GM12875 (cell line): Measurements from ENCODE around the gene ADGRV1.
"Not testable (repeated sequence)": the region's sequence is repeated elsewhere in the genome, so short reads cannot be mapped to it uniquely, and the experiment has no call there.

ENCODE experiments used
- H3K4me3 ChIP-seq: one replicate; pipeline ENCODE4 v1.5.1; 2011; ENCODE audit warnings: low read depth, low read length, control low read depth
- TF ChIP-seq, protein P1 (sequence below): IDR thresholded peaks from 2 replicates; pipeline ENCODE4 v1.5.1; 2011; ENCODE audit warnings: low read depth, mild to moderate bottlenecking, control low read depth, inconsistent platforms, low read length, moderate library complexity, borderline replicate concordance; ENCODE audit not compliant: insufficient read depth

Gene ADGRV1

DNA sequence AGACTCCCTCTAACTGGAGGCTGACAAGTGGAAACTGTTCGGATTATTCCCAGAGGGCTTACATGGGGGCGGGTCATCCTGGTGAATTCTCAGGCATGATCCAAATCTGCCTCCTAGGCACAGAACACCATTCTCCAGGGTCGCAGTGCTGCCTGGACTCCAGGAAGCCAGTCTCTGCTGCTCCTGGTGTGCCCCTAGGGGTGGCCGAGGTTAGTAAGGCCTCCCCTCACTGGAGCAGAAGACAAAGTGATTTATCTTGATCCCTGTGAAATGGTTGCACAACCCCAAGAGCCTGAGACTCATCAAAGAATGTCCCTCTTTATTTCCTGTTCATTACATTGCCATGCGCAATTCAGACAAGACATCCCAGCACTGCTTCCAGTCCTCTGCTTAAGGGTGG, 17.1 kb downstream of the ADGRV1 start:
- TF ChIP-seq, protein P1, sequence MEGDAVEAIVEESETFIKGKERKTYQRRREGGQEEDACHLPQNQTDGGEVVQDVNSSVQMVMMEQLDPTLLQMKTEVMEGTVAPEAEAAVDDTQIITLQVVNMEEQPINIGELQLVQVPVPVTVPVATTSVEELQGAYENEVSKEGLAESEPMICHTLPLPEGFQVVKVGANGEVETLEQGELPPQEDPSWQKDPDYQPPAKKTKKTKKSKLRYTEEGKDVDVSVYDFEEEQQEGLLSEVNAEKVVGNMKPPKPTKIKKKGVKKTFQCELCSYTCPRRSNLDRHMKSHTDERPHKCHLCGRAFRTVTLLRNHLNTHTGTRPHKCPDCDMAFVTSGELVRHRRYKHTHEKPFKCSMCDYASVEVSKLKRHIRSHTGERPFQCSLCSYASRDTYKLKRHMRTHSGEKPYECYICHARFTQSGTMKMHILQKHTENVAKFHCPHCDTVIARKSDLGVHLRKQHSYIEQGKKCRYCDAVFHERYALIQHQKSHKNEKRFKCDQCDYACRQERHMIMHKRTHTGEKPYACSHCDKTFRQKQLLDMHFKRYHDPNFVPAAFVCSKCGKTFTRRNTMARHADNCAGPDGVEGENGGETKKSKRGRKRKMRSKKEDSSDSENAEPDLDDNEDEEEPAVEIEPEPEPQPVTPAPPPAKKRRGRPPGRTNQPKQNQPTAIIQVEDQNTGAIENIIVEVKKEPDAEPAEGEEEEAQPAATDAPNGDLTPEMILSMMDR: no peak
- H3K4me3 ChIP-seq: no peak overlapping the region

DNA sequence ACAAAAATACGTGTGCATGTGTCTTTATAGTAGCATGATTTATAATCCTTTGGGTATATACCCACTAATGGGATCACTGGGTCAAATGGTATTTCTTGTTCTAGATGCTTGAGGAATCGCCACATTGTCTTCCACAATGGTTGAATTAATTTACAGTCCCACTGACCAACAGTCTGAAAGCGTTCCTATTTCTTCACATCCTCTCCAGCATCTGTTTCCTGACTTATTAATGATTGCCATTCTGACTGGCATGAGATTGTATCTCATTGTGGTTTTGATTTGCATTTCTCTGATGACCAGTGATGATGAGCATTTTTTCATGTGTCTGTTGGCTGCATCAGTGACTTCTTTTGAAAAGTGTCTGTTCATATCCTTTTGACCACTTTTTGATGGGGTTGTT, 18.0 kb downstream of the ADGRV1 start:
- H3K4me3 ChIP-seq: not testable (repeated sequence)

DNA sequence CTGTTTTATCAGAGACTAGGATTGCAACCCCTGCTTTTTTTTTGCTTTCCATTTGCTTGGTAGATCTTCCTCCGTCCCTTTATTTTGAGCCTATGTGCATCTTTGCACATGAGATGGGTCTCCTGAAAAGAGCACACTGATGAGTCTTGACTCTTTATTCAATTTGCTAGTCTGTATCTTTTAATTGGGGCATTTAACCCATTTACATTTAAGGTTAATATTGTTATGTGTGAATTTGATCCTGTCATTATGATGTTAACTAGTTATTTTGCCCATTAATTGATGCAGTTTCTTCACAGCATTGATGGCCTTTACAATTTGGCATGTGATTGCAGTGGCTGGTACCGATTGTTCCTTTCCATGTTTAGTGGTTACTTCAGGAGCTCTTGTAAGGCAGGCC, 21.3 kb downstream of the ADGRV1 start:
- not testable (repeated sequence) for H3K4me3 ChIP-seq

DNA sequence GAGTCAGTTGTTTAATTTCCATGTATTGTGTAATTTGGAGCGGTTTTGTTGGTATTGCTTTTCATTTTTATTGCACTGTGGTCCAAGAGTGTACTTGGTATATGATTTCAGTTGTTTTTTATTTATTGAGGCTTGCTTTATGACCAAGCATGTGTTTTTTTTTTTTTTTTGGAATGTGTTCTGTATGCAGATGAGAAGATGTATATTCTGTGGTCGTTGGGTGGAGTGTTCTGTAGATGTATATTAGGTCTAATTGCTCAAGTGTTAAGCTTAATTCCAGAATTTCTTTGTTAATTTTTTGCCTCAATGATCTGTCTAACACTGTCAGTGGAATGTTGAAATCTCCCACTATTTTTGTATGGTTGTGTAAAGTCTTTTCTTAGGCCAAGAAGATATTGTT, 23.4 kb downstream of the ADGRV1 start:
- H3K4me3 ChIP-seq: no peak overlapping the region
- TF ChIP-seq, protein P1: no peak

DNA sequence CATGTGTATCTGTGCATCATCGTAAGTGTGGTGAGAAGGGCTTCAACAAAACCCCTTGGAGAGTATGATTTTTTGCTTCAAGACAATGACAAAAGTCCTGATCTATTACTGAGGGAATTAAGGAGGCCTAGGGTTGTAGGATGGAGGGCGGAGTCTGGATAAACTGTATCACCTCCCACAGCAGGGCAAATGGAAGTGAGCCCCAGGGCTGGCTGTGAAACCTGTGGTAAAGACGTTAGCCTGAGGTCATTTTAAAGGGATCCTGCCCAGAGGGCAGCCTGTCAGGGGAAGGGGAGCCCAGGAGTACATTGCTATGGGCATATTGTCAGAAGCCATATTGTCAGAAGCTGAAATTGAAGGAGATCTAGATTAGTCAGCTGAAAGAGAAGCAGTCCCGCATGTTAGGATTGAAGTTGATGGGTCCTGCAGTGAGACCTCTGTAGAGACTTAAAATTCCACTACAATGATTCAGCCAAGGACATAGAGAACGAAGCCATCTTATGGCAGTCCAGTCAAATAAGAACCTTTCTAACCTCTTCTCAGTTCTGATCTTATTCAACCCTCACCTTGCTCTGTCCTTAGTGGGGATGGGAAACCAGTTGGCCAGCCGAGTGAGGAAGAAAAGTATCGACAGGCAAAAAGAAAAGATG, 26.9 kb downstream of the ADGRV1 start:
- TF ChIP-seq, protein P1: no peak
- no peak overlapping the region for H3K4me3 ChIP-seq

DNA sequence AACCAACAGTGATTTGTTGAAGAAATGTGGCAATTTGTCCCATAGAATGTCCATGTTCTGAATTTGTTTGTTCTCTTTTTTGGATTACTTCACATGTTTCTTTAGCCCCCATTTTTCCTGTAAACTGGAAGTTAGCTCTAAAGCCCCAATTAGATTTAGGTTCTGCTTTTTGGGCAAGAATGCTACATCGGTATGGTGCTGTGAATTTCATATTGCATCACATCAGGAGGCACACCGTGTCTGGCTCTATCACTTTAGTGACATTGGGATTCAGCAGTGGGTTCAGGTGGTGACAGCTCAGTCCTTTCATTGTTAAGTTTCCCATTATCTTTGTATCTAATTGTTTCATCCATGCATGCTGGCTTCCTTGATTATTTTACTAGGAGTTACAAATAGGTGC, 27.9 kb downstream of the ADGRV1 start:
- no peak overlapping the region for H3K4me3 ChIP-seq
- TF ChIP-seq, protein P1: no peak

DNA sequence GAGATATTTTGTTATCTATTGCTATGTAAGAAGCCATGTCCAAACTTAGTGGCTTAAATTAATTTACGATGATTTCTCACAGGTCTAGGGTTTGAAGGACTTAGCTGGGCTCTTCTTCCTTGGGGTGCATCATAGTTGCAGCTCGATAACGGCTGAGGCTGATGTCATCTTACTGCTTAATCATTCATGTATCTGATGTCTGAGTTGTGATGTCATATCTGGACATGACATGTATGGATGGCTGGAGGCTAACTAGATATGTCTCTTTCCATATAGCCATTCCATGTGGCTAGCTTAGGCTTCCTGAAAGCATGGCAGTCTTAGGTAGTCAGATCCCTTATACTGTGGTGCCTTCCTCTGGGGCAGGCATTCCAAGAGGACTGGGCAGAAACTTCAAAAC, 31.6 kb downstream of the ADGRV1 start:
- TF ChIP-seq, protein P1: no peak
- no peak overlapping the region for H3K4me3 ChIP-seq

DNA sequence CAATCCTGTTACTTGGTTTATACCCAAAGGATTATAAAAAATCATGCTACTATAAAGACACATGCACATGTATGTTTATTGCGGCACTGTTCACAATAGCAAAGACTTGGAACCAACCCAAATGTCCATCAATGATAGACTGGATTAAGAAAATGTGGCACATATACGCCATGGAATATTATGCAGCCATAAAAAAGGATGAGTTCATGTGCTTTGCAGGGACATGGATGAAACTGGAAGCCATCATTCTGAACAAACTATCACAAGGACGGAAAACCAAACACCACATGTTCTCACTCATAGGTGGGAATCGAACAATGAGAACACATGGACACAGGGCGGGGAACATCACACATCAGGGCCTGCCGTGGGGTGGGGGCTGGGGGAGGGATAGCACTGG, 34.5 kb downstream of the ADGRV1 start:
- not testable (repeated sequence) for H3K4me3 ChIP-seq

DNA sequence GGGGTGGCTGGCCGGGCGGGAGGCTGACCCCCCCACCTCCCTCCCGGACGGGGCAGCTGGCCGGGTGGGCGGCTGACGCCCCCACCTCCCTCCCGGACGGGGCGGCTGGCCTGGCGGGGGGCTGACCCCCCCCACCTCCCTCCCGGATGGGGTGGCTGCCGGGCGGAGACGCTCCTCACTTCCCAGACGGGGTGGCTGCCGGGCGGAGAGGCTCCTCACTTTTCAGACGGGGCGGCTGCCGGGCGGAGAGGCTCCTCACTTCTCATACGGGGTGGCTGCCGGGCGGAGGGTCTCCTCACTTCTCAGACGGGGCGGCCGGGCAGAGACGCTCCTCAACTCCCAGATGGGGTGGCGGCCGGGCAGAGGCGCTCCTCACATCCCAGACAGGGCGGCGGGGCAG, 37.2 kb downstream of the ADGRV1 start:
- H3K4me3 ChIP-seq: not testable (repeated sequence)

DNA sequence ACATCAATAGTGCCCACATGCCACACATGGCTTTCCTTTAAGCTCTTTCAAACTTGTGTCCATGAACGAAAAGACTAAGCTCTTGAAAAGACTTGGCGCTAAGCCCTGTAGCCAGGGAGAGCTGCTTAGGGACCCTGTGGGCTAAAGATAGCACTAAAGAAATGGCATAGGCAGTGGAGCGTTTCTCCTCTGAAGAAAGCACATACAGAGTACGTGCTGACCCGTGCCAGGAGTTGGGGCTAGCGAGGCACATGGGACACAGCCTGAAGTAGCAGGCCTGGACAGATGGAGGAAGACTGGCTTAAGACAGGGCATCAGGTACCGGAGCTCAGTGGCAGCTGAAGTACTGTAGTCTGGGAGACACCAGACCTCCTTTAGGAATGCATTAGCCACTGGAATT, 39.7 kb downstream of the ADGRV1 start:
- TF ChIP-seq, protein P1: no peak
- H3K4me3 ChIP-seq: no peak overlapping the region

DNA sequence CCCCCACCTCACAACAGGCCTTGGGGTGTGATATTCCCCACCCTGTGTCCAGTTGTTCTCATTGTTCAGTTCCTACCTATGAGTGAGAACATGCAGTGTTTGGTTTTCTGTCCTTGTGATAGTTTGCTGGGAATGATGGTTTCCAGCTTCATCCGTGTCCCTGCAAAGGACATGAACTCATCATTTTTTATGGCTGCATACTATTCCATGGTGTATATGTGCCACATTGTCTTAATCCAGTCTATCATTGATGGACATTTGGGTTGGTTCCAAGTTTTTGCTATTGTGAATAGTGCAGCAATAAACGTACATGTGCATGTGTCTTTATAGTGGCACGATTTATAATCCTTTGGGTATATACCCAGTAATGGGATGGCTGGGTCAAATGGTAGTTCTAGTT, 41.7 kb downstream of the ADGRV1 start:
- H3K4me3 ChIP-seq: not testable (repeated sequence)
